ENCODE results near the gene MINAR2.

DNA sequence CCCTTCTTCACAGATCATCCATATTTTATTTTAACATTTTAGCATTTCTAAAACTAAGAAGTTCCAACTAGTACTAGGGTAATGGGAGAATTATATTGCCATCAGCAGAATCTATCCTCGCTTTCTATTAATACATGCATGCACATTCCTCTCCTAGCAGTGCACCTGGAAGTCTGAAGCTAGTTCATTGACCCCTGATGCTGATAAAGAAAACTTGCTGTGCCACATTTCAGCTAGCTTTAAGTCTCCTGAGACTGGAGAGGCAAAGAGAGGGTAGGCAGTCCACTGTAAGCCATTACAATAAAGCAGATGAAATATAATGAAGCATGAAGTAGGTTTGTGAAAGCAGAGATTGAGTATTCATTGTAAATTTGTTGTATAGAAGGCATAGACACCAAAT is 15.8 kb downstream of the MINAR2 start:
- TF ChIP-seq TAF1 (IDR thresholded peaks at IDR 0.05; ENCODE audit: low read depth): no peak
- TF ChIP-seq TEAD4 (IDR thresholded peaks at IDR 0.05): no peak
- TF ChIP-seq NFIC (IDR thresholded peaks at IDR 0.05): no peak
- TF ChIP-seq EP300 (IDR thresholded peaks at IDR 0.05; ENCODE audit: borderline replicate concordance): no peak
- TF ChIP-seq, protein P1, sequence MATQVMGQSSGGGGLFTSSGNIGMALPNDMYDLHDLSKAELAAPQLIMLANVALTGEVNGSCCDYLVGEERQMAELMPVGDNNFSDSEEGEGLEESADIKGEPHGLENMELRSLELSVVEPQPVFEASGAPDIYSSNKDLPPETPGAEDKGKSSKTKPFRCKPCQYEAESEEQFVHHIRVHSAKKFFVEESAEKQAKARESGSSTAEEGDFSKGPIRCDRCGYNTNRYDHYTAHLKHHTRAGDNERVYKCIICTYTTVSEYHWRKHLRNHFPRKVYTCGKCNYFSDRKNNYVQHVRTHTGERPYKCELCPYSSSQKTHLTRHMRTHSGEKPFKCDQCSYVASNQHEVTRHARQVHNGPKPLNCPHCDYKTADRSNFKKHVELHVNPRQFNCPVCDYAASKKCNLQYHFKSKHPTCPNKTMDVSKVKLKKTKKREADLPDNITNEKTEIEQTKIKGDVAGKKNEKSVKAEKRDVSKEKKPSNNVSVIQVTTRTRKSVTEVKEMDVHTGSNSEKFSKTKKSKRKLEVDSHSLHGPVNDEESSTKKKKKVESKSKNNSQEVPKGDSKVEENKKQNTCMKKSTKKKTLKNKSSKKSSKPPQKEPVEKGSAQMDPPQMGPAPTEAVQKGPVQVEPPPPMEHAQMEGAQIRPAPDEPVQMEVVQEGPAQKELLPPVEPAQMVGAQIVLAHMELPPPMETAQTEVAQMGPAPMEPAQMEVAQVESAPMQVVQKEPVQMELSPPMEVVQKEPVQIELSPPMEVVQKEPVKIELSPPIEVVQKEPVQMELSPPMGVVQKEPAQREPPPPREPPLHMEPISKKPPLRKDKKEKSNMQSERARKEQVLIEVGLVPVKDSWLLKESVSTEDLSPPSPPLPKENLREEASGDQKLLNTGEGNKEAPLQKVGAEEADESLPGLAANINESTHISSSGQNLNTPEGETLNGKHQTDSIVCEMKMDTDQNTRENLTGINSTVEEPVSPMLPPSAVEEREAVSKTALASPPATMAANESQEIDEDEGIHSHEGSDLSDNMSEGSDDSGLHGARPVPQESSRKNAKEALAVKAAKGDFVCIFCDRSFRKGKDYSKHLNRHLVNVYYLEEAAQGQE (IDR thresholded peaks at IDR 0.05; ENCODE audit: low read depth): no peak
- TF ChIP-seq CEBPB (IDR thresholded peaks at IDR 0.05): no peak
- TF ChIP-seq, protein P2, sequence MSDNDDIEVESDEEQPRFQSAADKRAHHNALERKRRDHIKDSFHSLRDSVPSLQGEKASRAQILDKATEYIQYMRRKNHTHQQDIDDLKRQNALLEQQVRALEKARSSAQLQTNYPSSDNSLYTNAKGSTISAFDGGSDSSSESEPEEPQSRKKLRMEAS (IDR thresholded peaks at IDR 0.05): no peak
- TF ChIP-seq TCF12 (IDR thresholded peaks at IDR 0.05; ENCODE audit: low read depth): no peak
- TF ChIP-seq YY1 (IDR thresholded peaks at IDR 0.05; ENCODE audit: low read depth): no peak
- TF ChIP-seq CREB1 (IDR thresholded peaks at IDR 0.05; ENCODE audit: low read depth): no peak
- no peak for TF ChIP-seq EGR1 (IDR thresholded peaks at IDR 0.05)
- no peak for TF ChIP-seq RAD21 (IDR thresholded peaks at IDR 0.05; ENCODE audit: low read depth)

Data from Ishikawa (cell line).